Stomach (tissue), 4 donors: Measurements from ENCODE around the gene KCNK16.

ENCODE experiments used
- POLR2AphosphoS5 ChIP-seq, 3 donors: sonication (generic); formaldehyde crosslinking; IDR thresholded peaks; one replicate each; pipeline ENCODE4 v1.6.1; 2016; ENCODE audit warnings: antibody characterized with exemption in 3 of 3
- TF ChIP-seq, protein P1 (sequence below), 7 experiments: fragments of 450-650 bp in 4 of 7; fragments of 200-600 bp in 3 of 7; sonication (generic) in 3 of 7; IDR thresholded peaks; one replicate each; pipeline ENCODE4 v1.5.1; 2016 to 2019; ENCODE audit warnings: antibody characterized with exemption in 7 of 7, control low read depth in 2 of 7, mild to moderate bottlenecking in 1 of 7

DNA sequence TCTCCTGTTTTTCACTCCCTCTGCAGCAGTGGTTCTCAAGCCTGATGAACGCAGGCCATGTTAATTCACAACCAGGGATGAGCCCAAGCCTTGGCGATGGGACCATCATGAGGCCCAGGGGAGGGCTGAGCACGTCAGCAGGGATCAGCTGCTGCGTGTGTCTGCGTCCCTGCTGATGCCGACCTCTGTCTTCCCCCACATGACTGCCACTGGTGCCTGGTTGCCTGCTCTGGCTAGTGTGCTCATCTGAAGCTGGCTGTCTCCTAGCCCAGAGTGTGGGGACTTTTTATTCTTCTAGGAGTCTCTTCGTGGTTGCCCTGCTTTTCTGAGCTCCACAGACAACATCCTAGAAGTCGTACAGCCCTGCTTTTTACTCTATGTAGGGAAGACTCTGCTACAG, 40.8 kb upstream of the KCNK16 start:
- TF ChIP-seq, protein P1, sequence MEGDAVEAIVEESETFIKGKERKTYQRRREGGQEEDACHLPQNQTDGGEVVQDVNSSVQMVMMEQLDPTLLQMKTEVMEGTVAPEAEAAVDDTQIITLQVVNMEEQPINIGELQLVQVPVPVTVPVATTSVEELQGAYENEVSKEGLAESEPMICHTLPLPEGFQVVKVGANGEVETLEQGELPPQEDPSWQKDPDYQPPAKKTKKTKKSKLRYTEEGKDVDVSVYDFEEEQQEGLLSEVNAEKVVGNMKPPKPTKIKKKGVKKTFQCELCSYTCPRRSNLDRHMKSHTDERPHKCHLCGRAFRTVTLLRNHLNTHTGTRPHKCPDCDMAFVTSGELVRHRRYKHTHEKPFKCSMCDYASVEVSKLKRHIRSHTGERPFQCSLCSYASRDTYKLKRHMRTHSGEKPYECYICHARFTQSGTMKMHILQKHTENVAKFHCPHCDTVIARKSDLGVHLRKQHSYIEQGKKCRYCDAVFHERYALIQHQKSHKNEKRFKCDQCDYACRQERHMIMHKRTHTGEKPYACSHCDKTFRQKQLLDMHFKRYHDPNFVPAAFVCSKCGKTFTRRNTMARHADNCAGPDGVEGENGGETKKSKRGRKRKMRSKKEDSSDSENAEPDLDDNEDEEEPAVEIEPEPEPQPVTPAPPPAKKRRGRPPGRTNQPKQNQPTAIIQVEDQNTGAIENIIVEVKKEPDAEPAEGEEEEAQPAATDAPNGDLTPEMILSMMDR (IDR thresholded peaks at IDR 0.05), result no peak
- TF ChIP-seq POLR2AphosphoS5 (IDR thresholded peaks at IDR 0.05), result no peak
